NB4 (cell line): ENCODE data around the gene ATP2B3.

Experiments
- DNase-seq: peaks from one replicate; pipeline ENCODE4 v3.0.0; 2010; ENCODE audit warnings: low read depth
- H3K4me3 ChIP-seq: one replicate; pipeline ENCODE4 v1.5.1; 2011; ENCODE audit warnings: mild to moderate bottlenecking, low read depth, low read length, moderate library complexity
- MYC ChIP-seq: IDR thresholded peaks from 2 replicates; pipeline ENCODE4 v1.6.1; 2011; ENCODE audit warnings: low read depth, low read length
- POLR2A ChIP-seq: IDR thresholded peaks from 2 replicates; pipeline ENCODE4 v1.6.1; 2011; ENCODE audit warnings: mild to moderate bottlenecking; ENCODE audit not compliant: insufficient read length; ENCODE audit errors: extremely low read depth
- TF ChIP-seq, protein P1 (sequence below): IDR thresholded peaks from one replicate; pipeline ENCODE4 v1.5.1; 2012; ENCODE audit warnings: low read depth, low read length
- TF ChIP-seq, protein P2 (sequence below): IDR thresholded peaks from 2 replicates; pipeline ENCODE4 v1.6.1; 2011; ENCODE audit warnings: low read depth, low read length

The ATP2B3 gene

GRCh38 chrX:153537080-153537479 is 19.6 kb downstream of the ATP2B3 start:
- TF ChIP-seq MYC: no peak
- TF ChIP-seq, protein P1, sequence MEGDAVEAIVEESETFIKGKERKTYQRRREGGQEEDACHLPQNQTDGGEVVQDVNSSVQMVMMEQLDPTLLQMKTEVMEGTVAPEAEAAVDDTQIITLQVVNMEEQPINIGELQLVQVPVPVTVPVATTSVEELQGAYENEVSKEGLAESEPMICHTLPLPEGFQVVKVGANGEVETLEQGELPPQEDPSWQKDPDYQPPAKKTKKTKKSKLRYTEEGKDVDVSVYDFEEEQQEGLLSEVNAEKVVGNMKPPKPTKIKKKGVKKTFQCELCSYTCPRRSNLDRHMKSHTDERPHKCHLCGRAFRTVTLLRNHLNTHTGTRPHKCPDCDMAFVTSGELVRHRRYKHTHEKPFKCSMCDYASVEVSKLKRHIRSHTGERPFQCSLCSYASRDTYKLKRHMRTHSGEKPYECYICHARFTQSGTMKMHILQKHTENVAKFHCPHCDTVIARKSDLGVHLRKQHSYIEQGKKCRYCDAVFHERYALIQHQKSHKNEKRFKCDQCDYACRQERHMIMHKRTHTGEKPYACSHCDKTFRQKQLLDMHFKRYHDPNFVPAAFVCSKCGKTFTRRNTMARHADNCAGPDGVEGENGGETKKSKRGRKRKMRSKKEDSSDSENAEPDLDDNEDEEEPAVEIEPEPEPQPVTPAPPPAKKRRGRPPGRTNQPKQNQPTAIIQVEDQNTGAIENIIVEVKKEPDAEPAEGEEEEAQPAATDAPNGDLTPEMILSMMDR: no peak
- TF ChIP-seq, protein P2, sequence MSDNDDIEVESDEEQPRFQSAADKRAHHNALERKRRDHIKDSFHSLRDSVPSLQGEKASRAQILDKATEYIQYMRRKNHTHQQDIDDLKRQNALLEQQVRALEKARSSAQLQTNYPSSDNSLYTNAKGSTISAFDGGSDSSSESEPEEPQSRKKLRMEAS: no peak
- no peak for TF ChIP-seq POLR2A
- no peak for DNase-seq
- no peak overlapping the region for H3K4me3 ChIP-seq

DNA sequence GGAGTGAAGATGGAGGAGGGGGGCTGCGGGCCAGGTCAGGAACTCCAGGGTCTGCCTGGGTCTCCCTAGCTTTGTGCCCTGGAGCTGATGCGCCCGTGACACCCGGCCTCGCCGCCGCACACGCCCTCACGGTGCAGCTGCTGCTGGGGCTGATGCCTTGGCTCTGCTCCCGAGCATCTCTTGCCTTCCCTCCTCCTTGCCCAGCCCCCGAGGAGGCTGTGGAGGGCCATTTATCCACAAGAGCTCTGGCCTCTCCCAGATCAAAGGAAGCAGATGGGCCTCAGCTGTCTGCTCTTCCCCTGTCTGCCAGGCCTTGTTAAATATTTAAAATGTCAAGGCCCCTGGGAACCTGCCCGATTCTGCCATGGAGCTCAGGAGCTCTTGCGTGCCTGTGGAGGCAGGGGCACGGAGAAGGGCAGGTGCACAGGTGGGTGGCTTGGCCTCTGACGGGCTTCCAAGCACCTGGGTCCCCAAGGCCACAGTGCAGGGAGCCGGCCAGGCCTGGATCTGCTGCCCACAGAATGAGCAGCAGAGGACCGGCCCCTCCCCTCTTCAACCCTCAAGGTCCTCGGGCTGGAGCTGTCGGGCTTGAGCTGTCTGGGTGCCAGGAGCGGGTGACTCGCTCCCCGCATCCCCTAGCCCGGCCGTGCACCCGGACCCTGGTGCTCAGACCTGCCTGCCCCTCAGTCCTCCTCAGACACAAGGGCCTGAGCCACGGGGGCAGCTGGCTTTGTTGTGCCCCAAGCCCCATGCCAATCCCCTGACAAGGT is 20.3 kb downstream of the ATP2B3 start:
- no peak for TF ChIP-seq MYC
- no peak for TF ChIP-seq POLR2A
- TF ChIP-seq, protein P2: no peak
- TF ChIP-seq, protein P1: no peak
- H3K4me3 ChIP-seq: no peak overlapping the region
- no peak for DNase-seq

GRCh38 chrX:153538424-153538823 is 21.0 kb downstream of the ATP2B3 start:
- TF ChIP-seq, protein P2: no peak
- no peak for TF ChIP-seq MYC
- TF ChIP-seq, protein P1: no peak
- no peak for TF ChIP-seq POLR2A
- DNase-seq: no peak
- H3K4me3 ChIP-seq: no peak overlapping the region

DNA sequence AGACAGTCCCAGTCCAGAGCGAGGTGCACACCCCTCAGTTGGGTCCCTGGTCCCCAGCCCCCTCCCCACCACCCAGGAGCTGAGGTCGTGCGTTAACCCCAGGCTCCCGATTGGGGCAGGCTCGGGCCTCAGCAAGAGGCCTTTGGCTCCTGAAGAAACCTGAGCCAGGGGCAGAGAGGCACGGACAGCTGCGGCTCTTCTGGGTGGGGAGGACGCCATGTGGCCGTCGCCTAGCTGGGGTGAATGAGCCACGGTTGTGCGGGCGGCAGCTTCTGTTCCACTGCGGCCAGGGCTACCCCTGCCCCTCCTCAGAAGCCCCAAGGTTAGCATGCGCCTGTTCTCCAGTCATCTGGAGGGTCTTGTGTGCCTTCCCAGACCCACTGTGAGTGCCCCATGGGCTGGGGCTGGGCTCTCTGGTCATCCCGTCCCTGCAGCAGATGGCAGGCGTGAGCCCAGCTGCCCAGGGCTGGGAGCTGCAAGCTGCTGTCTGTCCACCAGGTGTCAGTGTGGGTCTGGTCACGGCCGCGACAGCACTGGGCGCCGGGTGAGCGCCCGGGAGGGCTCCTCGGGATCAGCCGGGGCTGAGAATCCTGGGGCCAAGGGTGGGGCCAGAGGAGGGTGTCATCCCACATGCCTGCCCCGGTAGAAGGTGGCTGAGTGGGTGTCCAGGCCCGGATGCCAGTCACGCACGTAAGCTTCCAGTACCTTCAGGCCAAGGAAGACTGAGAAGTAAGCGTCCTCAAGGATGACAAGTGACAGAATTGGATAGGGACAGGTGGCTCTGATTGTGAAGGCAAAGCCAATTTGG is 21.9 kb downstream of the ATP2B3 start:
- H3K4me3 ChIP-seq: no peak overlapping the region
- TF ChIP-seq POLR2A (no peak), MYC (no peak)
- TF ChIP-seq, protein P1: peak; percentile 86
- TF ChIP-seq, protein P2: peak; percentile 9; the same call in 1 of the 2 replicates
- peak; percentile 68 for DNase-seq

- no peak overlapping the region for H3K4me3 ChIP-seq
- TF ChIP-seq POLR2A: no peak
- TF ChIP-seq, protein P2: no peak
- TF ChIP-seq MYC: no peak
- TF ChIP-seq, protein P1: no peak
- no peak for DNase-seq
Observed at GRCh38 chrX:153539979-153540358, 22.5 kb downstream of the ATP2B3 start.
